Colonic mucosa (tissue), 4 donors: ENCODE data around the gene LLCFC1. TPM values are rescaled to one million over a fixed set of nuclear protein-coding genes. Genes with fewer than 3 reads are reported as not detected.

Experiments
- DNase-seq: peaks from one replicate; pipeline ENCODE4 v3.0.0-alpha.2; 2020
- H3K27ac ChIP-seq: fragments of 200-600 bp; one replicate; pipeline ENCODE4 v1.8.0; 2021
- H3K27me3 ChIP-seq: fragments of 200-600 bp; one replicate; pipeline ENCODE4 v1.8.0; 2021
- H3K36me3 ChIP-seq: fragments of 200-600 bp; one replicate; pipeline ENCODE4 v1.8.0; 2021
- H3K4me1 ChIP-seq: fragments of 200-600 bp; one replicate; pipeline ENCODE4 v1.8.0; 2021; ENCODE audit warnings: mild to moderate bottlenecking
- H3K4me3 ChIP-seq: fragments of 200-600 bp; one replicate; pipeline ENCODE4 v1.8.0; 2021
- H3K9ac ChIP-seq, 2 donors: one replicate each; pipeline ENCODE4 v1.7.0; 2013; ENCODE audit warnings: control low read depth in 2 of 2, low read depth in 2 of 2, low read length in 2 of 2
- H3K9me3 ChIP-seq: fragments of 200-600 bp; one replicate; pipeline ENCODE4 v1.8.0; 2021
- intact Hi-C: fragments of 100-400 bp; cut with DNase I; formaldehyde crosslinking; loops from one replicate; pipeline ENCODE4 v1.14.1; 2022
- total RNA-seq, 2 donors: library from RNA; stranded (reverse); fragmentation: NEBNext Ultra II Directional in 1 of 2; extraction: Animal tissue kit (Norgen Biotek cat#: 25700) in 1 of 2; gene quantifications; one replicate each; pipeline ENCODE4 v1.2.1, GENCODE V29; 2021
- TF ChIP-seq, protein P1 (sequence below): fragments of 200-600 bp; IDR thresholded peaks from one replicate; pipeline ENCODE4 v1.8.0; 2022; ENCODE audit warnings: antibody characterized with exemption, mild to moderate bottlenecking
- donor health status: healthy.
- donor health status: DM: no; HTN: no; CAD: no.
- donor health status: DM: no; HTN: no; CAD: no.

Gene LLCFC1
- total RNA-seq, 2 donors from 2014 or later: not detected

DNA sequence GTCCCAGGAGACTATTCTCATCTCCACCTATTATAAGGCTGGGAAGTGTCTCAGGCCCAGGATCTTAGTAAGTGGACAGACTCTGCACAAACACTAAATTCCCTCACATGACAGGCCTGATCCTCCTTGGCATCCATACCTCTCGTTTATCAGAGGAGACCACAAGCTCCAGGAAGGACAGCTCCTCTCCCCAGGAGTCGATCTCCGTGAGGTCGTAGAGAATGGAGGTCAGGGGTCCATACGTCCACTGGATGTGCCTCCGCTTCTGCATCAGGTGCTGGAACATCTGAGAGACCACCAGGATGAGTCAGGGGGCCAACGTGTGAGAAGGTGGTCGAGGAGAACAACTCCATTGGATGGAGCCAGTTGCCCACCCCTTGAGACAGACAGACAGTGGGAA is 11.3 kb upstream of the LLCFC1 start:
- Histone ChIP-seq H3K27ac (peak overlapping the region; percentile 32), H3K9me3 (no peaks in the 10 kb centered on the region), H3K9ac (no peak overlapping the region), H3K27me3 (no peaks in the 10 kb centered on the region), H3K4me3 (no peak overlapping the region), H3K36me3 (no peaks in the 10 kb centered on the region), H3K4me1 (no peaks in the 10 kb centered on the region)
- TF ChIP-seq, protein P1, sequence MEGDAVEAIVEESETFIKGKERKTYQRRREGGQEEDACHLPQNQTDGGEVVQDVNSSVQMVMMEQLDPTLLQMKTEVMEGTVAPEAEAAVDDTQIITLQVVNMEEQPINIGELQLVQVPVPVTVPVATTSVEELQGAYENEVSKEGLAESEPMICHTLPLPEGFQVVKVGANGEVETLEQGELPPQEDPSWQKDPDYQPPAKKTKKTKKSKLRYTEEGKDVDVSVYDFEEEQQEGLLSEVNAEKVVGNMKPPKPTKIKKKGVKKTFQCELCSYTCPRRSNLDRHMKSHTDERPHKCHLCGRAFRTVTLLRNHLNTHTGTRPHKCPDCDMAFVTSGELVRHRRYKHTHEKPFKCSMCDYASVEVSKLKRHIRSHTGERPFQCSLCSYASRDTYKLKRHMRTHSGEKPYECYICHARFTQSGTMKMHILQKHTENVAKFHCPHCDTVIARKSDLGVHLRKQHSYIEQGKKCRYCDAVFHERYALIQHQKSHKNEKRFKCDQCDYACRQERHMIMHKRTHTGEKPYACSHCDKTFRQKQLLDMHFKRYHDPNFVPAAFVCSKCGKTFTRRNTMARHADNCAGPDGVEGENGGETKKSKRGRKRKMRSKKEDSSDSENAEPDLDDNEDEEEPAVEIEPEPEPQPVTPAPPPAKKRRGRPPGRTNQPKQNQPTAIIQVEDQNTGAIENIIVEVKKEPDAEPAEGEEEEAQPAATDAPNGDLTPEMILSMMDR: no peak
- intact Hi-C loops: no loop called here
- no peak for DNase-seq

DNA sequence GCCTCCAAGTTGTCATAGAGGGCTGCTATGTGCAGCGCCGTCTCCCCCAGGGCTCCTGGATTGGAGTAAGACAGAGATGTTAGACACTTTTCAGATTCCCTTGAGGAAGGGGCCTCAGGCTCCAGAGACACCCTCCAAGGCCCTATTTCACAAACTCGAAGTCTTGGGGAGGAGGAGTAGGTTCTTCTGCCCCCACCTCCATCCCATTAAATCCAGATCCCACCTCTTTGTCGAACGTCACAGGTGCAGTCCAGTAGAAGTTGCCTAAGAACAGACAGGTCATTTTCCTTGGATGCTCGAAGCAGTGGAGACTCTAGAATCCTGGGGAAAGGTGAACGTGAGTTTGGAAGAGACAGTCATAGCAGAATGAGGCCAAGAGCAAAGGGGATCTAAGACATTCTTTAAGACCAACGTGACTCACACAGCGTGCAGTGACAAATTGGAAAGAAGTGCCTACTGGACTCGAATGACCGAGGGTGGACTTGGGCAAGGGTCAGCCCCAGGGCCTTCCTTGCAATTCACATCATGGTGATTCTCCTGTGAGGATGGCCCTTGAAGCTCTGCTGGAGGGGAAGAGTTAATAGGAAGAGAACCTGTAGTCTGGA is 9.1 kb upstream of the LLCFC1 start:
- Histone ChIP-seq H3K36me3 (no peaks in the 10 kb centered on the region), H3K9me3 (no peaks in the 10 kb centered on the region), H3K4me1 (no peaks in the 10 kb centered on the region), H3K4me3 (no peak overlapping the region), H3K27me3 (no peaks in the 10 kb centered on the region), H3K9ac (no peak overlapping the region), H3K27ac (no peak overlapping the region)
- TF ChIP-seq, protein P1: no peak
- DNase-seq: no peak
- intact Hi-C loops: no loop called here

DNA sequence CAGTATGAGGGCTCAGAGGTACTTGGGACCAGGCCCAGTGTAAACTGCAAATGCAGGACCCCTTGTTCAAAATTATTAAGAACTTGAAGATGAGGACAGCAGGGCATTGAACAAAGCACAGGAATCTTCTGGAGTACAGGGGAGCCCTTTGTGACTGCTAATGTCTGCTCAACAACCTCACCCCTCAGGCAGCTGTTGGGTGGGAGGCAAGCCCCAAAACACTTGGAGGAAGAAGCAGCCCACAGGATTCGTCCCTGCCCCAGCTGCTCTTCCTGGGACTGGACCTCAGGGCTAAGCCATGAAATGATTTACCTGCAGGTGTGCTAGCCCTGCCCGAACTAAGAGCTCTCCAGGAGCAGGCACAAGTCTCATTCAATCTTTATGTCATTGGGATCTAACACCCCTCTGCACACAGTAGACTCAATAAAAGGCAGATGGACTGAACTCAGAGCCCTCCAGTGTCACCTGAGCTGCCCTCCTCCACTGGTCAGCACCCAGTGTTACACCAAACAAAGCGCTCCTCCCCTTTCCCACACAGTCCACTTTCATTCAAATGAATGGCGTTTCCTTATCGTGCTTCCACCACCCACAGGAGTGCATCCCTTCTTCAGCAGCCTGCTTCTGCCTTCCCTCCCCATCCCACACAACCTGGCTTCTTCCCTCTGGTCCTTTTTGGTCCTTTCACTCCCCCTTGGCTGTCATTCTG is 6.7 kb upstream of the LLCFC1 start:
- H3K4me3 ChIP-seq: no peak overlapping the region
- H3K9ac ChIP-seq: no peak overlapping the region
- H3K4me1 ChIP-seq: no peaks in the 10 kb centered on the region
- no peak overlapping the region for H3K27ac ChIP-seq
- no peak for DNase-seq
- no peaks in the 10 kb centered on the region for H3K36me3 ChIP-seq
- H3K27me3 ChIP-seq: no peaks in the 10 kb centered on the region
- H3K9me3 ChIP-seq: no peaks in the 10 kb centered on the region
- intact Hi-C loops: no loop called here
- TF ChIP-seq, protein P1: no peak

DNA sequence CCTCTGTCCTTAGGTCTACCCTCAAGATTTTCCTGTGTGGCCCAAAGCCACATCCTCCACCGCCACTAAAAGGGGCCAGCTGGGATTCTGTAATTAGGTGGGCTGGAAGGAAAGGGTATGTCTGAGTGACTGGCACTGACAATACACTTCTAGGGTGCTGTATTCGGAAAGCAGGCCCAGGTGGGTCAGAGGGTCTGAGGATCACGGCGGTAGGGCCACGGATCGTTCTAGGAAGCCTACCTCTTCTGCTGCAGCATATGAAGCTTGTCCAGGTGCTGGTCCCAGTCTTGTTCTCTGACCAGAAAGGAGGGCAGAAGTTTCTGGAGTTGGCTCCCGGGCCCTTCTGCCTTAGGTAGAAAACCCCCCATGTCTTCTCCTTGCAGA is 6.2 kb upstream of the LLCFC1 start:
- H3K27me3 ChIP-seq: no peaks in the 10 kb centered on the region
- no peaks in the 10 kb centered on the region for H3K4me1 ChIP-seq
- H3K27ac ChIP-seq: no peak overlapping the region
- H3K9ac ChIP-seq: no peak overlapping the region
- TF ChIP-seq, protein P1: no peak
- intact Hi-C loops: no loop called here
- no peak overlapping the region for H3K4me3 ChIP-seq
- DNase-seq: no peak
- no peaks in the 10 kb centered on the region for H3K9me3 ChIP-seq
- H3K36me3 ChIP-seq: no peaks in the 10 kb centered on the region

DNA sequence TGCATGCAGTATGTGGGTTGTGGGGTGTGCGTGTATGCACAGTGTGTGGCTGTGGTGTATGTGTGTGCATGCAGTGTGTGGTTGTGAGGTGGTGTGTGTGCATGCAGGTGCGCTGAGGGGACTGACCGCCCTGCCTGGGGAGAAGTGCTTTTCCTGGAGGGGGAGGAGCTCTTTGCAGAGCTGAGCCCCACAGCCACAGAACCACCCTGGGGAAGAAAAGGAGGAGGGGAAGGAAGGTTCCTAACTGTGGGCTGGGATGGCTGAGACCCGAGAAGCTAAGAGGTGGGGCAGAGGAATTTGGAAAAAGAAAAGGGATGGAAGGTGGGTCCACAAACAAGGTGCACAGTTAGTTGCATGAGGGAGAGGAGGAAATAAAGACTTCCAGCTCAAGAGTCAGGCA is 5.7 kb upstream of the LLCFC1 start, which contains the start of gene TRPV5:
Gene TRPV5 (minus strand): TSS at position 123 of the 400 bp plus-strand sequence. CDS start 287 bp downstream, outside the sequence.
- no peak for DNase-seq
- H3K4me3 ChIP-seq: no peak within 1 kb of the TSS
- H3K27me3 ChIP-seq: no peaks in the 10 kb centered on the region
- no peaks in the 10 kb centered on the region for H3K36me3 ChIP-seq
- intact Hi-C loops: no loop called here
- H3K4me1 ChIP-seq: no peaks in the 10 kb centered on the region
- TF ChIP-seq, protein P1: no peak
- H3K27ac ChIP-seq: no peak within 1 kb of the TSS
- no peaks in the 10 kb centered on the region for H3K9me3 ChIP-seq
- no peak within 1 kb of the TSS for H3K9ac ChIP-seq
